Left renal pelvis (tissue), 4 donors: ENCODE results near the gene SYNGR4. TPM values are rescaled to one million over a fixed set of nuclear protein-coding genes. Genes with fewer than 3 reads are reported as not detected.

Experiments
- DNase-seq, 4 donors: peaks; one replicate each; pipeline ENCODE4 v3.0.0-alpha.2; 2013; ENCODE audit warnings: low read depth in 4 of 4, low spot score in 3 of 4
- polyA plus RNA-seq, 4 donors: library from polyadenylated mRNA; unstranded; fragments of 120-200 nt; gene quantifications; one replicate each; pipeline ENCODE4 v1.2.1, GENCODE V29; 2013; ENCODE audit not compliant: insufficient read length in 4 of 4

Gene SYNGR4
- polyA plus RNA-seq, 4 donors = 0.14 to 0.44 (median 0.33) TPM

- no peak for DNase-seq
Measured at GRCh38 chr19:48424694-48425219, 60.6 kb downstream of the SYNGR4 start.

Other genes with a start within 250 kb of the SYNGR4 start
- gene LIG1, start 194.0 kb upstream of the SYNGR4 start, polyA plus RNA-seq = 10 to 100 TPM; 45.5 to 69.6 (median 60.7) TPM
- gene ZSWIM9, start 193.7 kb upstream of the SYNGR4 start, polyA plus RNA-seq = 10 to 100 TPM in 2 of 4 donors, 1 to 10 TPM in 2; 6.8 to 11.4 (median 9.3) TPM
- gene CARD8, start 108.5 kb upstream of the SYNGR4 start, polyA plus RNA-seq = 10 to 100 TPM; 52.7 to 63.3 (median 56.4) TPM
- gene ZNF114, start 94.3 kb upstream of the SYNGR4 start, polyA plus RNA-seq = 1 to 10 TPM; 5.1 to 7.8 (median 6.7) TPM
- 100 to 1,000 TPM in 1 of 4 donors, 10 to 100 TPM in 3; 68.5 to 190 (median 82.6) TPM for gene EMP3, start 38.8 kb upstream of the SYNGR4 start, polyA plus RNA-seq
- gene TMEM143, start 427 bp upstream of the SYNGR4 start, polyA plus RNA-seq = 10 to 100 TPM in 3 of 4 donors, 1 to 10 TPM in 1; 4.0 to 14.2 (median 11.8) TPM
- gene KDELR1, start 27.2 kb downstream of the SYNGR4 start, polyA plus RNA-seq = 100 to 1,000 TPM; 203 to 255 (median 230) TPM
- gene GRIN2D, start 29.3 kb downstream of the SYNGR4 start, polyA plus RNA-seq = 1 to 10 TPM in 1 of 4 donors, under 1 TPM in 3; 0.54 to 2.2 (median 0.67) TPM
- 10 to 100 TPM; 18.0 to 28.1 (median 24.7) TPM for gene GRWD1, start 81.6 kb downstream of the SYNGR4 start, polyA plus RNA-seq
- gene KCNJ14, start 91.2 kb downstream of the SYNGR4 start, polyA plus RNA-seq = 1 to 10 TPM in 1 of 4 donors, under 1 TPM in 3; 0.54 to 1.2 (median 0.85) TPM
- 100 to 1,000 TPM in 1 of 4 donors, 10 to 100 TPM in 3; 72.4 to 106 (median 78.0) TPM for gene CYTH2, start 105.0 kb downstream of the SYNGR4 start, polyA plus RNA-seq
- gene LMTK3, start 147.5 kb downstream of the SYNGR4 start, polyA plus RNA-seq = 1 to 10 TPM in 3 of 4 donors, under 1 TPM in 1; 0.41 to 5.3 (median 2.0) TPM
- under 1 TPM; 0.10 to 0.60 (median 0.39) TPM for gene SULT2B1, start 187.8 kb downstream of the SYNGR4 start, polyA plus RNA-seq
- under 1 TPM in 1 of 4 donors, not detected in 3; 0.15 TPM for gene SPACA4, start 242.4 kb downstream of the SYNGR4 start, polyA plus RNA-seq